Stimulated activated CD8-positive, alpha-beta memory T cell treated with anti-CD3 and anti-CD28 coated beads, Interleukin-12 subunit alpha, Interleukin-12 subunit beta, amount 100 ng/mL, for 24 hours (primary cell): ENCODE results near the gene ZXDC.

ENCODE experiments used
- DNase-seq: peaks from one replicate; pipeline ENCODE4 v3.0.0-alpha.2; 2020; ENCODE audit errors: extremely low read depth

Gene ZXDC

GRCh38 chr3:126395846-126396513, 79.7 kb downstream of the ZXDC start:
- no peak for DNase-seq

- DNase-seq: no peak
Observed at GRCh38 chr3:126394977-126395321, 80.7 kb downstream of the ZXDC start.

GRCh38 chr3:126394179-126394976, 81.3 kb downstream of the ZXDC start, which contains the start of gene CFAP100:
TSS of gene CFAP100 (plus strand) at chr3:126394909. CDS start at chr3:126396001, 1,092 bp downstream.
- no peak for DNase-seq

GRCh38 chr3:126393563-126393962, 82.1 kb downstream of the ZXDC start:
- no peak for DNase-seq

GRCh38 chr3:126392246-126392645, 83.4 kb downstream of the ZXDC start:
- no peak for DNase-seq

GRCh38 chr3:126391631-126392030, 84.1 kb downstream of the ZXDC start:
- no peak for DNase-seq

GRCh38 chr3:126390751-126391150, 84.9 kb downstream of the ZXDC start:
- no peak for DNase-seq

- no peak for DNase-seq
Observed at GRCh38 chr3:126390201-126390600, 85.5 kb downstream of the ZXDC start.

GRCh38 chr3:126389794-126390146, 85.9 kb downstream of the ZXDC start:
- no peak for DNase-seq

- no peak for DNase-seq
Observed at GRCh38 chr3:126389112-126389793, 86.4 kb downstream of the ZXDC start.
